GM19397 (cell line): ENCODE data around the gene AKTIP.
"Not testable (repeated sequence)": the region's sequence is repeated elsewhere in the genome, so short reads cannot be mapped to it uniquely, and the experiment has no call there.

Source experiments
- ATAC-seq: cut with Tn5 transposase; IDR thresholded peaks from one replicate; pipeline ENCODE4 v1.9.1; 2021; ENCODE audit warnings: mild to moderate bottlenecking, moderate library complexity; ENCODE audit not compliant: unreplicated experiment

The AKTIP gene

GRCh38 chr16:53502331-53503269 is at the start of gene AKTIP:
TSS of gene AKTIP (minus strand) at chr16:53503209. CDS start at chr16:53500259, 2,950 bp downstream.
- ATAC-seq, result peak; percentile 34

GRCh38 chr16:53549970-53550690 is 47.1 kb upstream of the AKTIP start:
- ATAC-seq, result peak; percentile 70

GRCh38 chr16:53546988-53547391 is 44.0 kb upstream of the AKTIP start:
- no peak for ATAC-seq

- ATAC-seq, result no peak
These were observed 42.4 kb upstream of the AKTIP start for GRCh38 chr16:53545433-53545832.

- ATAC-seq, result no peak
These were observed 39.3 kb upstream of the AKTIP start for GRCh38 chr16:53542283-53542682.

GRCh38 chr16:53541326-53541725 is 38.3 kb upstream of the AKTIP start:
- no peak for ATAC-seq

GRCh38 chr16:53539759-53540718 is 37.0 kb upstream of the AKTIP start:
- ATAC-seq, result not testable (repeated sequence)

GRCh38 chr16:53539346-53539745 is 36.3 kb upstream of the AKTIP start:
- ATAC-seq, result not testable (repeated sequence)

GRCh38 chr16:53537626-53538025 is 34.6 kb upstream of the AKTIP start:
- no peak for ATAC-seq

- no peak for ATAC-seq
These were observed 31.2 kb upstream of the AKTIP start for GRCh38 chr16:53534206-53534605.

- no peak for ATAC-seq
These were observed 27.7 kb upstream of the AKTIP start for GRCh38 chr16:53530741-53531140.

- no peak for ATAC-seq
These were observed 27.0 kb upstream of the AKTIP start for GRCh38 chr16:53530046-53530445.

- no peak for ATAC-seq
These were observed 26.5 kb upstream of the AKTIP start for GRCh38 chr16:53529513-53529912.

GRCh38 chr16:53528797-53529196 is 25.8 kb upstream of the AKTIP start:
- ATAC-seq, result no peak

GRCh38 chr16:53523971-53524548 is 21.1 kb upstream of the AKTIP start:
- ATAC-seq, result no peak

- ATAC-seq, result no peak
These were observed 20.3 kb upstream of the AKTIP start for GRCh38 chr16:53523126-53523804.

GRCh38 chr16:53519417-53520091 is 16.5 kb upstream of the AKTIP start:
- ATAC-seq, result no peak

- ATAC-seq, result peak; percentile 96
These were observed 15.8 kb upstream of the AKTIP start for GRCh38 chr16:53518550-53519416.
